A204.1 (cell line): Measurements from ENCODE around the gene ARHGAP31.
"Not testable (repeated sequence)": the region's sequence is repeated elsewhere in the genome, so short reads cannot be mapped to it uniquely, and the experiment has no call there.

Experiments
- FAIRE-seq: peaks from 2 replicates; lab custom pipeline; 2012; peaks lifted over from hg19 to GRCh38; lab: Jason Lieb, UNC

Gene ARHGAP31

GRCh38 chr3:119352034-119352609, 57.9 kb downstream of the ARHGAP31 start:
- no peak for FAIRE-seq

- FAIRE-seq, result no peak
These were observed 58.8 kb downstream of the ARHGAP31 start for GRCh38 chr3:119352863-119353527.

- not testable (repeated sequence) for FAIRE-seq
These were observed 61.4 kb downstream of the ARHGAP31 start for GRCh38 chr3:119355608-119356007.

GRCh38 chr3:119356646-119357045, 62.5 kb downstream of the ARHGAP31 start:
- FAIRE-seq, result no peak

GRCh38 chr3:119357190-119357589, 63.0 kb downstream of the ARHGAP31 start:
- FAIRE-seq, result no peak

- no peak for FAIRE-seq
These were observed 65.5 kb downstream of the ARHGAP31 start for GRCh38 chr3:119359476-119360326.

GRCh38 chr3:119360736-119361462, 66.7 kb downstream of the ARHGAP31 start:
- no peak for FAIRE-seq

GRCh38 chr3:119362010-119362409, 67.8 kb downstream of the ARHGAP31 start:
- no peak for FAIRE-seq

- FAIRE-seq, result no peak
These were observed 69.0 kb downstream of the ARHGAP31 start for GRCh38 chr3:119362940-119363725.

- FAIRE-seq, result no peak
These were observed 70.2 kb downstream of the ARHGAP31 start for GRCh38 chr3:119364401-119364800.

- FAIRE-seq, result no peak
These were observed 71.2 kb downstream of the ARHGAP31 start for GRCh38 chr3:119365418-119365817.

- FAIRE-seq, result no peak
These were observed 72.8 kb downstream of the ARHGAP31 start for GRCh38 chr3:119367000-119367399.

GRCh38 chr3:119368298-119368697, 74.1 kb downstream of the ARHGAP31 start:
- no peak for FAIRE-seq

GRCh38 chr3:119371786-119372185, 77.6 kb downstream of the ARHGAP31 start:
- not testable (repeated sequence) for FAIRE-seq

GRCh38 chr3:119375106-119375505, 80.9 kb downstream of the ARHGAP31 start:
- FAIRE-seq, result no peak

GRCh38 chr3:119375510-119375909, 81.3 kb downstream of the ARHGAP31 start:
- FAIRE-seq, result no peak

GRCh38 chr3:119376758-119377157, 82.6 kb downstream of the ARHGAP31 start:
- FAIRE-seq, result no peak

GRCh38 chr3:119378259-119378803, 84.1 kb downstream of the ARHGAP31 start:
- FAIRE-seq, result no peak

GRCh38 chr3:119380697-119381096, 86.5 kb downstream of the ARHGAP31 start:
- no peak for FAIRE-seq

- FAIRE-seq, result no peak
These were observed 88.0 kb downstream of the ARHGAP31 start for GRCh38 chr3:119382134-119382533.

GRCh38 chr3:119388577-119388976, 94.4 kb downstream of the ARHGAP31 start:
- no peak for FAIRE-seq
